CD4-positive, alpha-beta T cell treated with Interleukin-10 for 1 hour (primary cell): ENCODE results near the gene DCST2.
"Not testable (repeated sequence)": the region's sequence is repeated elsewhere in the genome, so short reads cannot be mapped to it uniquely, and the experiment has no call there.

Experiments
- DNase-seq: peaks from one replicate; pipeline ENCODE4 v3.0.0-alpha.2; 2020

DCST2 gene

DNA sequence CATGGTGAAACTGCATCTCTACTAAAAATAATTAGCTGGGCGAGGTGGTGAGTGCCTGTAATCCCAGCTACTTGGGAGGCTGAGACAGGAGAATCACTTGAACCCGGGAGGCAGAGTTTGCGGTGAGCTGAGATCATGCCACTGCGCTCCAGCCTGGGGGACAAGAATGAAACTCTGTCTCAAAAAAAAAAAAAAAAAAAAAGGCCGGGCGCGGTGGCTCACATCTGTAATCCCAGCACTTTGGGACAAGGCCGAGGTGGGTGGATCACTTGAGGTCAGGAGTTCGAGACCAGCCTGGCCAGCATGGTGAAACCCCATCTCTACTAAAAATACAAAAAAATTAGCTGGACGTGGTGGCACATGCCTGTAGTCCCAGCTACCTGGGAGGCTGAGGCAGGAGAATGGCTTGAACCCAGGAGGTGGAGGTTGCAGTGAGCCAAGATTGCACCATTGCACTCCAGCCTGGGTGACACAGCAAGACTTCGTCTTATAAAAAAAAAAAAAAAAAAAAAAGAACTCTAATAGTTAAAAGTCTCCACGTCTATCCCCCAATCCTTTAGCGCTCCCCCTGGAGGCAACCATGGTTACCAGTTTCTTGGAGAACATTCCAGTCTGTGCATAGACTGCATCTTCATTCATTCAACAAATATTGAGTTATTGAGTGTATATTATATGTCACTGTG, 38.1 kb downstream of the DCST2 start:
- DNase-seq: not testable (repeated sequence)

DNA sequence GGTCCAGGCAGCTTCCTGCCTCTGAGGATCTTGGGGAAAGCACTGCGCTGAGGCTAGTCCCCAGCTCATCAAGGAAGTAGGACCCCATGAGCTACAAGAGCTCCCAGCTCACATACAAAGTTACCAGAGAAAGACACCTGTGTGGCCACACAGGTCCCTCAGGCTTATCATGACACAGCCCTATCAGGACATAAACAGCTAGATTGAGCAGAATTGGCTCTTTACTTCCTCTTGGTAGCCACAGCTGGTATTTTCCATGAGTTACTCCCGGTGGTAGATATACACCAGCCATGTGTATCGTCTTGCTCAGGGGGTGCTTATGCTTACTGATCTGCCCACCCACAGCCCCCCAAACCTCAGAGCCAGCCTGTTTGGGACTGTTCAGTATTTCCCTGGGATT, 39.0 kb downstream of the DCST2 start:
- no peak for DNase-seq

DNA sequence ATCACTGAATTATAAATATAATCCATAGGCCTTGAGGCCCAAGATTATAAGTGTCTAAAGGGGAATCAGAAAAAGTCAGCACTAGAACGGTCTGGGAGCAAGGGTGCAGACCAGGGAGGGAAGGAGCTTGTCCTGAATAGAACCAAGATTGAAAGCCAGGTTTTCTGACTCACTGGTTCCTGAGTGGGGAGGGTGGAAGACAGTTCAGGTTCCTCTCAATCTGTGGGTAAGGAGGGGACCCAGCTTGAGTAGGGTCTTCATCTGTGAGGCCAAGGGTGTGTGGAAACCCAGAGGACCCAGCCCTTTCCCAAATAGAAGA, 39.4 kb downstream of the DCST2 start:
- no peak for DNase-seq

- no peak for DNase-seq
Observed at GRCh38 chr1:154993572-154994268, 39.9 kb downstream of the DCST2 start, which contains the start of gene LENEP. Gene LENEP, plus strand, starts transcription at chr1:154993586. Its CDS starts 22 bp downstream, at chr1:154993608.

DNA sequence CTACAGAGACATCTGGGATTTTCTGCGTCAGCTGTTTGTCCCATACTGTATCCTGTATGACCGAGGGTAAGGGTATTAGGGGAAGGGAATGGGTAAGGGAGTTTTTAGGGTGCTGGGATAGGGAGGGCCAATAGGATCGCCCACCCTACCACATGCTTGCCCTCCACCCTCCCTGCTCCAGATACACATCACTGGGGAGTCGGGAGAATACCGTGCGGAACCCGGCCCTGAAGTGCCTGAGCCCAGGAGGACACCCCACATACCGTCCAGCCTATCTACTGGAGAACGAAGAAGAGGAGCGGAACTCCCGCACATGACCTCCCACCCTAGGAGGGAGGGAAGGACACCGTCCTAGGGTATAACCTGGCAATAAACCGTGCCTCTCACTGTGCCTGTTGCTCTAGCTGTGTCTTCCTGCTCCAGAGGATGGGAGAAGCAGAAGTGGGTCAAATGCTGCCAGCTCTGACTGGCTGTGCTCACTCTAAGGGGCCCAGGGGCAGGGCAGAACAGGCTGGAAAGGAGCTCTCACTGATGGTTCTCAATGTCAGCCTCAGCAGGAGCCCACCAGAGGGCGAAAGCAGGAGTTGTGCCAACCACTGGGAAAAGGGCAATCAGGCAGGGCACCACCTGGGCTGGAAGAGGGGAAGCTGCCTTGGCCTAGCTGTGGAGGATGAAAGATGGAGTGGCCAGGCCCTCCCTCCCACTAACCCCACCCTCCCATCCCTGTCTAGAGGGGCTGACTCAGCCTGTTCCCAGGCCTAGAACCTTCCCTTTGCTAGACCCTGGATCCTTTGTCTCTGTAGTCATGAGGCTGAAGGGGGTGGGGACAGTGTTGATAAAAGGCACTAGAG, 40.6 kb downstream of the DCST2 start:
- no peak for DNase-seq

DNA sequence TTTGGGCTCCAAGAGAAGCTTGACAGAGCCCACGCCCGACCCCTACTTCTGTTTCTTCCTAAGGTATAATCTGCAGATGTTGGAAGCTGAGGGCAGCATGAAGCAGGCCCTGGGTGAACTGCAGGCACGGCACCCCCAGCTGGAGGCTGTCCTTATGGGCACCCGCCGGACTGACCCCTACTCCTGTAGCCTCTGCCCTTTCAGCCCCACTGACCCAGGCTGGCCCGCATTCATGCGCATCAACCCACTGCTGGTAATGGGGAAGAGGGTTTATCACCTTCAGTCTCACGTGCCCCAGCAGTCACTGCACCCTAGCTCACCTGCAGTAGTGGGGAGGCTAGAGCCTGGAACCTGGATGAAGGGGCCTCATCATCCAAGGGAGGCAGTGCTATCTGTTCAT, 43.3 kb downstream of the DCST2 start:
- no peak for DNase-seq

DNA sequence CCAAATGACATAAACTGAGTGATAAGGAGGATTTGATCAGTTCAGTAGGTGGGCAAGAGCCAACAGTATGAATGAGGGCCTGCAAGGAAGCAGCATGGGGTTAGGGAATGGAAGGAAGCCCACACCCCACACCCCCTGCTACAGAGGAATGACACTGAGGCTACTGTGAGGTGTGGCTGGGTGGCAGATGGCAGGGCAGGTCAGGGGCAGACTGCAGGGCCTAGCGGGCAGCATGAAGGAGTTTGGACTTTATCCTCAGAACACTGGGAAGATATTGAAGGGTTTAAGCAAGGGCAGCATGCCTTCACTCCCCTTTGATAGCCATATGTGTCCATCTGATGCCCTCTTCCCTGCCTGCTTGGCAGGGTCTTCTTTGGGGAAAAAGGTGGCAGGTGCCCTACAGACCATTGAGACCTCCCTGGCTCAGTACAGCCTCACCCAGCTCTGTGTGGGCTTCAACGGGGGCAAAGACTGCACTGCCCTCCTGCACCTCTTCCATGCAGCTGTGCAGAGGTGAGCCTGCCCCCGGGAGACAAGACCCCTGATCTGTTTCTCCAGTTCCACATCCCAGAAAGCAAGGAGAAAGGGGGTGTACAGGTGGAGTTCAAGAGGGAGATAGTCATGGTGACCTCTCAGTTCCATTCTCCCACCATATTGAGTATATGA, 44.3 kb downstream of the DCST2 start:
- no peak for DNase-seq

DNA sequence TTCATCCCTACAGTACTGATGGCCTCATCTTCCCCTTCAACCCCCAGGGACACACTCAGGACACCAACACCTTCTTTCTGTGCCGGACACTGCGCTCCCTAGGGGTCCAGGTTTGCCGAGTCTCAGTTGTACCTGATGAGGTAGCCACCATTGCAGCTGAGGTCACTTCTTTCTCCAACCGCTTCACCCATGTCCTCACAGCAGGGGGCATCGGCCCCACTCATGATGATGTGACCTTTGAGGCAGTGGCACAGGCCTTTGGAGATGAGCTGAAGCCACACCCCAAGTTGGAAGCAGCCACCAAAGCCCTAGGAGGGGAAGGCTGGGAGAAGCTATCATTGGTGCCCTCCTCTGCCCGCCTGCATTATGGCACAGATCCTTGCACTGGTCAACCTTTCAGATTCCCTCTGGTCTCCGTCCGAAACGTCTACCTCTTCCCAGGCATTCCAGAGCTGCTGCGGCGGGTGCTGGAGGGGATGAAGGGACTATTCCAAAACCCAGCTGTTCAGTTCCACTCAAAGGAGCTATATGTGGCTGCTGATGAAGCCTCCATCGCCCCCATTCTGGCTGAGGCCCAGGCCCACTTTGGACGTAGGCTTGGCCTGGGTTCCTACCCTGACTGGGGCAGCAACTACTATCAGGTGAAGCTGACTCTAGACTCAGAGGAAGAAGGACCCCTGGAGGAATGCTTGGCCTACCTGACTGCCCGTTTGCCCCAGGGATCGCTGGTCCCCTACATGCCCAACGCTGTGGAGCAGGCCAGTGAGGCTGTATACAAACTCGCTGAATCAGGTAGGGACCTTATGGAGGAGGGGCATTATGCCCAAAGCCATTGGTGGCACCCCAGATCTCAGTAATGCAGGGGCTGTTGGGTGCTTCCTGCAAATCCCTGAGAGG, 45.3 kb downstream of the DCST2 start:
- DNase-seq: no peak

DNA sequence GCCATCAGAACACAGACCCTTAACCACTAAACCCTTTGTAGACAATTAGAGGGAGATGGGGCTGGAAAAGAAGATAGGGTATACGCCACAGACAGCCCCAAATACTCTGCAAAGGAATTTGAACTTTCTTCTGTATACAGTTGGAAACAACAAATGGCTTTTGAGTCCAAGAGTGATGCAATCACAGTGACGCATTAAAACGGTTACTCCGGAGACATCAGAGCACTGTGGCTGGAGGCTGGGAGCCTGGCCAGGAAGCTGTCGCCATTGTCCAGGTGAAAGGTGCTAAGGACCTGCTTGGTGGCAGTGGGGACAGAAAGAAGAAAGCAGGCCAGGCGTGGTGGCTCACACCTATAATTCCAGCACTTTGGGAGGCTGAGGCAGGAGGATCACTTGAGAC, 46.3 kb downstream of the DCST2 start:
- no peak for DNase-seq

DNA sequence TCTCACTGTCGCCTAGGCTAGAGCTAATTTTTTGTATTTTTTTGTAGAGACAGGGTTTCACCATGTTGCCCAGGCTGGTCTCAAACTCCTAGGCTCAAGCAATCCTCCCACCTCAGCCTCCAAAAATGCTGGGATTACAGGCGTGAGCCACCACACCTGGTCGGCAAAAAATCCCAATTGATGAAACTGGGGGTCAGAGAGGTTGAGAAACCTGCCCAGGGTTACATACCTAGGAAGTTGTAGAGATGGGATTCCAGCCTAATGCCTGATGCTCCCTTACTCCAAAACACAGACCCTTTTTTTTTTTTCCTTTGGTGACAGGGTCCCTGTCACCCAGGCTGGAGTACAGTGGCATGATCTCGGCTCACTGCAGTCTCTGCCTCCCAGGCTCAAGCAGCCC, 46.8 kb downstream of the DCST2 start:
- DNase-seq: not testable (repeated sequence)

DNA sequence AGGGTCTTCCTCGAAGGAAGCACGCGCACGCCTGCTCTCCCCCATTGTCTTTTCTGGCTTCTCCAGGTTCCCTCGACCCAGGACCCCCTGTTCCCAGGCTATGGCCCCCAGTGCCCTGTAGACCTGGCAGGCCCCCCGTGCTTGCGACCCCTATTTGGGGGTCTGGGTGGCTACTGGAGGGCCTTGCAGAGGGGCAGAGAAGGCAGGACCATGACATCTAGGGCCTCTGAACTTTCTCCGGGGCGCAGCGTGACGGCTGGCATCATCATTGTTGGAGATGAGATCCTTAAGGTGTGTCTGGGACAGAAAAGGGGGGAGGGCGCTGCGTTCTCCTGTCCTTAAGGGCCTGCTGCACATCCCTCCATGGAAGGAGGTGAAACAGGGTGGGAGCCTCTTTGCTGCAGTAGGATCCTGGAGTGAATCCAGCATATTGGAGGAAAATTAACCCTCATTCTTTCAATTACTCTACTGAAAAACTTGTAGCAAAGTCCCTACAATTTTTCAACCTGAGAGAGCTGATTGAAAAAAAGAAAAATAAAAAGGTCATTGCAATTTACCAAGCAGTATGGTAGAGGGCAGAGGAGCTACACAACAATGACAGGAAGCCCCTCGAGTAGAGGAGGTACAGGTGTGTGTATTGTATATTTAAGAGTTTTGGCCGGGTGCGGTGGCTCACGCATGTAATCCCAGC, 49.7 kb downstream of the DCST2 start:
- no peak for DNase-seq

GRCh38 chr1:154982897-154983648, 50.5 kb downstream of the DCST2 start, which contains the start of gene FLAD1:
Gene FLAD1, plus strand, starts transcription at chr1:154983344. Its CDS starts 351 bp downstream, at chr1:154983695.
- DNase-seq: peak; percentile 99

GRCh38 chr1:154982341-154982740, 51.2 kb downstream of the DCST2 start:
- no peak for DNase-seq

- no peak for DNase-seq
Observed at GRCh38 chr1:154978360-154978759, 55.2 kb downstream of the DCST2 start.

DNA sequence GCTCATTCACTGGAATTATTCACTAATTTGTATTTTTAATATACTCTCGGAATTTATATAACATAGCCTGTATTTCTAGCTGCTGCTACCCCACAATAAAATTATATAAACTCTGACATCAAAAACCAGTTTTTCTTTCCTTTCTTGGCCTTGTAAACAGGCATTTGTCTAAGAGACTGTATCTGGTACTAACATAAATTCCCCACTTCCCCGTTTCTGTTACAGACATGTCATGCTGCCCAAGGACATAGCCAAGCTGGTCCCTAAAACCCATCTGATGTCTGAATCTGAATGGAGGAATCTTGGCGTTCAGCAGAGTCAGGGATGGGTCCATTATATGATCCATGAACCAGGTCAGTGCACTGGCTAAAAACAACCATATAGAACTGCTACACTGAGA, 55.8 kb downstream of the DCST2 start:
- not testable (repeated sequence) for DNase-seq

DNA sequence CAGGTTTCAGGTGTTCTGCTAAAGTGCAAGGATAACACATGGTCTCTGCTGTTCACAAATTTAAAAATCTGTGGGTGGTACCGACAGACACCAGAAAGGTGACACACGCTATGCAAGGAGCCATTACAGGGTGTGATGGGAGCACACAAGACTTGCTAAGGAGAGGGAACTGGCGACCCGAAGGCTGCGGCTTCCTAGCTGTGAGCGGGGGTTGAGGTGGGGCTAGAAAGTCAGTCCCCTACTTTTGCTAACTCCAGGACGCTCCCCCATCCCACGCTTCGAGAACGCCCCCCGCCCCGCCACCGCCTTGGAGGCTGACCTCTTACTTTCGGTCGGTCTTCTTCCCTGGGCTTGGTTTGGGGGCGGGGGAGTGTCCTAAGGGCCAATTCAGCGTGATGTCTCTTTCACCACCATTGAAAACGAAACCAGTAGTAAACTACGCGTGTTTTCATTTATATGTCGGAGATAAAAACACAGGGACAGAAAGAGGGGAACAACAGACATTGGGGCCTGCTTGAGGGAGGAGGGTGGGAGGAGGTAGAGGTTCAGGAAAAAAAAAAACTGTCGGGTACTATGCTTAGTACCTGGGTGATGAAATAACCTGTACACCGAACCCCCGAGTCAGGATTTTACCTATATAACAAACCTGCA, 58.0 kb downstream of the DCST2 start:
- peak; percentile 61 for DNase-seq

DNA sequence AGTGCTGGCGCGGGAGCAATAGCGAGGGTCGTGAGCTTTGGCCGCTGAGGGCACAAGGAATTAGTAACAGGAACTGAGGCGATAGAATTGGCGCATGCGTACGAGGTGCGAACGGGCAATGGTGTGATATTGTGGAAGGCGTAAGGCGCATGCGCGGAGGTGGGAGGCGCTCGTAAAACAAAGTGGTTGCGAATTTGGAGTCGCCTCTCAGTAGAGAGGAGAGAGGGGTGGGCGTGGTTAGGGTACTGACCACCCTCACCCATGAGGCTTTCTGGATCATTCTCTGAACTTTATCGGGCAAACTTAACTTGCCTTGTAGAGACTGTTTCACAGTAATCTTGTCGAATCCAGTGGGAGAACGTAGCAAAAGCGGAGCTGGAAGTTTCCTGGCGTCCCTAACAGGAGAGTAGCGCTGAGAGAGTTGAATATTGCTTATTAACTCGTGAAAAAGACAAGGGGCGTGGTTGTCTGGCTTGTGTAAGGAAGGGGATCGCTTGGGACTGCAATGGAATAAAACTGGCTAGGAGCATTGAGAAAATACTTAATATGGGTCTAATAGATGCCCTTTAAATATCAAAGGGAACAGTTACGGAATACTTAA, 58.7 kb downstream of the DCST2 start:
- peak; percentile 95 for DNase-seq

- DNase-seq: peak; percentile 99
Observed at GRCh38 chr1:154974102-154974807, 59.3 kb downstream of the DCST2 start, which contains the start of gene CKS1B. Gene CKS1B, plus strand, starts transcription at chr1:154974681. Its CDS starts 65 bp downstream, at chr1:154974746.
